Measurements from ENCODE around the gene CHST13. TPM values are rescaled to one million over a fixed set of nuclear protein-coding genes. Genes with fewer than 3 reads are reported as not detected.

The CHST13 gene
- total RNA-seq, 1 experiment from 2014 or later, result 0.52 TPM

GRCh38 chr3:126480861-126481260 is 43.1 kb upstream of the CHST13 start:
- H3K79me2 ChIP-seq (ENCODE audit: low read depth), result no peaks in the 10 kb centered on the region
- DNase-seq, result no peak
- no peaks in the 10 kb centered on the region; the same call in 1 of the 2 replicates for H3K4me1 ChIP-seq (replicated peaks; ENCODE audit: insufficient read depth)
- no TSS peak for BruUV-seq (replicated peaks)
- peaks cover 5% of the 10 kb centered on the region; the same call in 1 of the 2 replicates for H3F3A ChIP-seq (ENCODE audit: insufficient read depth, low read depth)
- intact Hi-C loops (cut with micrococcal nuclease; ENCODE audit: unreplicated experiment), result no loop called here
- no peaks in the 10 kb centered on the region for H3K9me2 ChIP-seq (ENCODE audit: insufficient read depth)
- no peaks in the 10 kb centered on the region for H3K36me3 ChIP-seq (ENCODE audit: low read depth)
- H3K27me3 ChIP-seq (ENCODE audit: insufficient read depth, low read depth), result no peaks in the 10 kb centered on the region
- H3K9me3 ChIP-seq (ENCODE audit: insufficient read depth, low read depth), result no peaks in the 10 kb centered on the region
- POLR2A ChIA-PET (ENCODE audit: unreplicated experiment), result no interaction called here
- no peak overlapping the region for H2AFZ ChIP-seq
- no peaks in the 10 kb centered on the region for H4K20me1 ChIP-seq (ENCODE audit: insufficient read depth)
- H3K4me3 ChIP-seq, result no peak overlapping the region
- CTCF ChIA-PET, result no interaction called here
- no peak for TF ChIP-seq EZH2 (IDR thresholded peaks at IDR 0.05; ENCODE audit: low read depth)
- TF ChIP-seq, protein P1, sequence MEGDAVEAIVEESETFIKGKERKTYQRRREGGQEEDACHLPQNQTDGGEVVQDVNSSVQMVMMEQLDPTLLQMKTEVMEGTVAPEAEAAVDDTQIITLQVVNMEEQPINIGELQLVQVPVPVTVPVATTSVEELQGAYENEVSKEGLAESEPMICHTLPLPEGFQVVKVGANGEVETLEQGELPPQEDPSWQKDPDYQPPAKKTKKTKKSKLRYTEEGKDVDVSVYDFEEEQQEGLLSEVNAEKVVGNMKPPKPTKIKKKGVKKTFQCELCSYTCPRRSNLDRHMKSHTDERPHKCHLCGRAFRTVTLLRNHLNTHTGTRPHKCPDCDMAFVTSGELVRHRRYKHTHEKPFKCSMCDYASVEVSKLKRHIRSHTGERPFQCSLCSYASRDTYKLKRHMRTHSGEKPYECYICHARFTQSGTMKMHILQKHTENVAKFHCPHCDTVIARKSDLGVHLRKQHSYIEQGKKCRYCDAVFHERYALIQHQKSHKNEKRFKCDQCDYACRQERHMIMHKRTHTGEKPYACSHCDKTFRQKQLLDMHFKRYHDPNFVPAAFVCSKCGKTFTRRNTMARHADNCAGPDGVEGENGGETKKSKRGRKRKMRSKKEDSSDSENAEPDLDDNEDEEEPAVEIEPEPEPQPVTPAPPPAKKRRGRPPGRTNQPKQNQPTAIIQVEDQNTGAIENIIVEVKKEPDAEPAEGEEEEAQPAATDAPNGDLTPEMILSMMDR (conservative IDR thresholded peaks at IDR 0.05), result no peak
- no peak overlapping the region for H3K27ac ChIP-seq
- H3K4me2 ChIP-seq, result no peak overlapping the region

DNA sequence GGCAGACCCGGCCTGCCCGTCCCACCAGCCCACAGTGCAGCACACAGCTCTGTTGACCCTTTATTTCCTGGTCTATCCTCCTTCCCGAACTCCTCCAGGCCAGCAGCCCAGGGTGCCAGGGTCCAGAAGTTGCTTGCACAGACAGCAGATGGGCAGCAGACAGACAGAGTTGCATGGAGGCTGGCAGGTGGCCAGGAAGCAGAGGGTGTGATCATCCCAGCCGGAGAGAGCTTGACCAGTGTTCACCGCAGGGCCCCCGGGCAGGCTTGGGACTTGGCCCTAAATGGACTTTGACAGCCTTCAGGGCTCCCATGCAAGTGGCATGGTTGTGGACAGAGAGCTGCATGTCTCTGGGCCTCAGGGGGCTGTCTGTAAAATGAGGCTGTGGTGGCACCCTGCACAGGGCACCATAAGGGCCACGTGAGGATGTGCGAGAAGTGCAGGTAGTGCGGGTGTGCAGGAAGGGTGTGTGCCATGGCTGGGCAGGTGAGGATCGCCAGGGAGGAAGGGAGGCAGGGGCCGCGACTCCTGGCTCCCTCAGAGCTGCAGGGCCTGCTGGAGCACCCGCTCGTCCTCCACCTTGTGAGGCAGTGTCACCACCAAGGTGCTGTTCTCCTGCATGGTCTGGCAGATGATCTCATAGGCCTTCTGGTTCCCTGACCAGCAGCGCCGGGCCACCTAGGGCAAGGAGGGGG is 42.0 kb upstream of the CHST13 start:
- Histone ChIP-seq H2AFZ (no peak overlapping the region), H3K27ac (no peak overlapping the region), H3K27me3 (ENCODE audit: insufficient read depth, low read depth) (no peaks in the 10 kb centered on the region), H3K4me3 (no peak overlapping the region), H3K4me1 (replicated peaks; ENCODE audit: insufficient read depth) (no peaks in the 10 kb centered on the region; the same call in 1 of the 2 replicates), H4K20me1 (ENCODE audit: insufficient read depth) (no peaks in the 10 kb centered on the region), H3K36me3 (ENCODE audit: low read depth) (no peaks in the 10 kb centered on the region), H3K4me2 (no peak overlapping the region), H3K79me2 (ENCODE audit: low read depth) (no peaks in the 10 kb centered on the region), H3F3A (ENCODE audit: insufficient read depth, low read depth) (no peaks in the 10 kb centered on the region), H3K9me3 (ENCODE audit: insufficient read depth, low read depth) (no peaks in the 10 kb centered on the region), H3K9me2 (ENCODE audit: insufficient read depth) (no peaks in the 10 kb centered on the region)
- ChIA-PET CTCF (no interaction called here), POLR2A (ENCODE audit: unreplicated experiment) (no interaction called here)
- intact Hi-C loops (cut with micrococcal nuclease; ENCODE audit: unreplicated experiment), result no loop called here
- TF ChIP-seq, protein P1 (conservative IDR thresholded peaks at IDR 0.05), result no peak
- no peak for TF ChIP-seq EZH2 (IDR thresholded peaks at IDR 0.05; ENCODE audit: low read depth)
- peak in 1 of 2 experiments; percentile 29 for DNase-seq
- BruUV-seq (replicated peaks), result no TSS peak

DNA sequence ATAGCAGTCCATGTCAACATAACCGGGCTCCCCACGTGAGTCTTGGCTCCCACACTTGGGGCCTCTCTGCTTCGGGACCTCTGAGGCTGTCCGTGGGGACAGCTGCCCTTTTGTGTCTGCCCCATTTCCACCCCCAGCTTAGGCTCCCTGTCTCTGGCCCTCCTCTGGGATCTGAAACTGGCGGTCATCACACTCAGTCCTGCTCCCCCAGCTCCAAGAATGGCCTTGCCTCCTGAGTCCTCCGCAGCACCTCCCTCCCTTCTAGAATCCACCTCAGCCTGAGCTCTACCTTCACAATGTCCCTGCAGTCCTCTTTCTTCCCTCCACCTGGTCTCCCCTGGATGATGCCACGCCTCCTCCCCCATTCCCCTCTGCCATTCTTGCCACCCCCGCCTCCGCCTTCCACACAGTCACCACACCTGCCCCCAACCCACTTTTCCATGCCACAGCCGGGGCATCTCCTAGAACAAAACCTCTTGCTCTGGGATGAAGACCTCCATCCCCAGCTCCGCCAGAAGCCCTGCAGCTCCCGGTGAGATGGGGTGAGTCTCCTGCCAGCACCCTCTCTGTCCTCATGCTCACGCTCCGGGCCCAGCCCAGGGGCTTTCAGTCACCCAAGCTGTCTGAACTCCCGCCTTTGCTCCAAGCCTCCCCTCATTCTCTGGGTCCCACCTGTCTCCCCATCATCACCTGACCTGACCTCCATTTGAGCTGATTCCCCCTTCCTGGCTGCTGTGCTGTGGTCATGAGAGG is 41.3 kb upstream of the CHST13 start:
- no peak overlapping the region for H3K27ac ChIP-seq
- H3K27me3 ChIP-seq (ENCODE audit: insufficient read depth, low read depth), result no peaks in the 10 kb centered on the region
- POLR2A ChIA-PET (ENCODE audit: unreplicated experiment), result interaction anchor here (0.6 kb wide), 1 partner anchor 465 kb away, joined by 3 read pairs; no protein-coding TSS in a partner anchor
- H3K4me2 ChIP-seq, result no peak overlapping the region
- intact Hi-C loops (cut with micrococcal nuclease; ENCODE audit: unreplicated experiment), result no loop called here
- H3K4me3 ChIP-seq, result no peak overlapping the region
- H4K20me1 ChIP-seq (ENCODE audit: insufficient read depth), result no peaks in the 10 kb centered on the region
- TF ChIP-seq, protein P1 (conservative IDR thresholded peaks at IDR 0.05), result no peak
- TF ChIP-seq EZH2 (IDR thresholded peaks at IDR 0.05; ENCODE audit: low read depth), result no peak
- no peaks in the 10 kb centered on the region for H3K79me2 ChIP-seq (ENCODE audit: low read depth)
- CTCF ChIA-PET, result no interaction called here
- no TSS peak for BruUV-seq (replicated peaks)
- H3F3A ChIP-seq (ENCODE audit: insufficient read depth, low read depth), result no peaks in the 10 kb centered on the region
- H3K9me3 ChIP-seq (ENCODE audit: insufficient read depth, low read depth), result no peaks in the 10 kb centered on the region
- no peak for DNase-seq
- no peaks in the 10 kb centered on the region for H3K36me3 ChIP-seq (ENCODE audit: low read depth)
- H3K9me2 ChIP-seq (ENCODE audit: insufficient read depth), result no peaks in the 10 kb centered on the region
- H3K4me1 ChIP-seq (replicated peaks; ENCODE audit: insufficient read depth), result no peaks in the 10 kb centered on the region
- no peak overlapping the region for H2AFZ ChIP-seq

Data from PC-9 (cell line).